ENCODE data around the gene LMBR1. TPM values are rescaled to one million over a fixed set of nuclear protein-coding genes. Genes with fewer than 3 reads are reported as not detected.

The LMBR1 gene
- total RNA-seq, 1 donor from 2014 or later = 37.3 TPM

GRCh38 chr7:156666368-156667109 lies 226.4 kb downstream of the LMBR1 start:
- Mint-ChIP-seq H3K4me1 (ENCODE audit: low read depth) (no peaks in the 10 kb centered on the region), H3K36me3 (ENCODE audit: low read depth) (no peaks in the 10 kb centered on the region), H3K9me3 (ENCODE audit: low read depth) (no peaks in the 10 kb centered on the region), H3K27ac (ENCODE audit: unreplicated experiment) (no peak overlapping the region), H3K4me3 (ENCODE audit: unreplicated experiment) (no peak overlapping the region), H3K27me3 (ENCODE audit: low read depth) (no peaks in the 10 kb centered on the region)
- no peak for TF ChIP-seq CTCF (IDR thresholded peaks at IDR 0.05)
- no peak for DNase-seq (ENCODE audit: low spot score)

- Mint-ChIP-seq H3K36me3 (ENCODE audit: low read depth) (no peaks in the 10 kb centered on the region), H3K27ac (ENCODE audit: unreplicated experiment) (no peak overlapping the region), H3K9me3 (ENCODE audit: low read depth) (no peaks in the 10 kb centered on the region), H3K4me3 (ENCODE audit: unreplicated experiment) (no peak overlapping the region), H3K27me3 (ENCODE audit: low read depth) (no peaks in the 10 kb centered on the region), H3K4me1 (ENCODE audit: low read depth) (no peaks in the 10 kb centered on the region)
- no peak for DNase-seq (ENCODE audit: low spot score)
- TF ChIP-seq CTCF (IDR thresholded peaks at IDR 0.05) = no peak
These were observed 227.9 kb downstream of the LMBR1 start for GRCh38 chr7:156665101-156665500.

- H3K4me3 Mint-ChIP-seq (ENCODE audit: unreplicated experiment) = no peak overlapping the region
- H3K4me1 Mint-ChIP-seq (ENCODE audit: low read depth) = no peaks in the 10 kb centered on the region
- DNase-seq (ENCODE audit: low spot score) = no peak
- TF ChIP-seq CTCF (IDR thresholded peaks at IDR 0.05) = no peak
- H3K36me3 Mint-ChIP-seq (ENCODE audit: low read depth) = no peaks in the 10 kb centered on the region
- H3K27me3 Mint-ChIP-seq (ENCODE audit: low read depth) = no peaks in the 10 kb centered on the region
- no peak overlapping the region for H3K27ac Mint-ChIP-seq (ENCODE audit: unreplicated experiment)
- H3K9me3 Mint-ChIP-seq (ENCODE audit: low read depth) = no peaks in the 10 kb centered on the region
These were observed 230.7 kb downstream of the LMBR1 start for GRCh38 chr7:156662277-156662676.

- Mint-ChIP-seq H3K27me3 (ENCODE audit: low read depth) (no peaks in the 10 kb centered on the region), H3K27ac (ENCODE audit: unreplicated experiment) (no peak overlapping the region), H3K4me3 (ENCODE audit: unreplicated experiment) (no peak overlapping the region), H3K36me3 (ENCODE audit: low read depth) (no peaks in the 10 kb centered on the region), H3K4me1 (ENCODE audit: low read depth) (no peaks in the 10 kb centered on the region), H3K9me3 (ENCODE audit: low read depth) (no peaks in the 10 kb centered on the region)
- DNase-seq (ENCODE audit: low spot score) = no peak
- TF ChIP-seq CTCF (IDR thresholded peaks at IDR 0.05) = no peak
These were observed 231.3 kb downstream of the LMBR1 start for GRCh38 chr7:156661637-156662036.

- Mint-ChIP-seq H3K27me3 (ENCODE audit: low read depth) (no peaks in the 10 kb centered on the region), H3K9me3 (ENCODE audit: low read depth) (no peaks in the 10 kb centered on the region), H3K4me1 (ENCODE audit: low read depth) (no peaks in the 10 kb centered on the region), H3K4me3 (ENCODE audit: unreplicated experiment) (no peak overlapping the region), H3K36me3 (ENCODE audit: low read depth) (no peaks in the 10 kb centered on the region), H3K27ac (ENCODE audit: unreplicated experiment) (no peak overlapping the region)
- no peak for TF ChIP-seq CTCF (IDR thresholded peaks at IDR 0.05)
- no peak for DNase-seq (ENCODE audit: low spot score)
These were observed 233.0 kb downstream of the LMBR1 start for GRCh38 chr7:156659961-156660360.
